Omental fat pad (tissue), 4 donors: ENCODE results near the gene CHST14. TPM values are rescaled to one million over a fixed set of nuclear protein-coding genes. Genes with fewer than 3 reads are reported as not detected.

Experiments
- ATAC-seq: fragments of 150-250 bp; one replicate; pipeline ENCODE4 v1.9.1; 2016; ENCODE audit warnings: mild to moderate bottlenecking, moderate library complexity; ENCODE audit not compliant: low FRiP score
- DNase-seq: peaks from one replicate; pipeline ENCODE4 v3.0.0-alpha.2; 2019; ENCODE audit warnings: low spot score
- CTCF ChIP-seq, 3 donors: fragments of 450-650 bp; IDR thresholded peaks; one replicate each; pipeline ENCODE4 v1.5.1; 2016 to 2017; ENCODE audit warnings: antibody characterized with exemption in 3 of 3, mild to moderate bottlenecking in 3 of 3, moderate library complexity in 2 of 3
- total RNA-seq, 4 donors: library from RNA; depleted of rRNA; stranded (reverse); fragments of >200 nt; gene quantifications; one replicate each; pipeline ENCODE4 v1.1.0, GENCODE V29; 2016

Gene CHST14
- total RNA-seq, 4 donors from 2014 or later, result 6.6 to 17.8 (median 10.1) TPM

- no peak for TF ChIP-seq CTCF (IDR thresholded peaks at IDR 0.05)
- DNase-seq, result no peak
- no peak for ATAC-seq
These were observed 28.9 kb upstream of the CHST14 start for GRCh38 chr15:40441565-40442531.

GRCh38 chr15:40443255-40443654 lies 27.5 kb upstream of the CHST14 start:
- no peak for DNase-seq
- ATAC-seq, result no peak
- TF ChIP-seq CTCF (IDR thresholded peaks at IDR 0.05), result no peak

- no peak for ATAC-seq
These were observed 26.9 kb upstream of the CHST14 start for GRCh38 chr15:40443846-40444245.

GRCh38 chr15:40444736-40445135 lies 26.0 kb upstream of the CHST14 start:
- TF ChIP-seq CTCF (IDR thresholded peaks at IDR 0.05), result no peak
- DNase-seq (no peak), ATAC-seq (no peak)

More at GRCh38 chr15:40443846-40444245, 26.9 kb upstream of the CHST14 start:
- no peak for DNase-seq
- TF ChIP-seq CTCF (IDR thresholded peaks at IDR 0.05), result no peak

- ATAC-seq, result no peak
- no peak for DNase-seq
- no peak for TF ChIP-seq CTCF (IDR thresholded peaks at IDR 0.05)
These were observed 25.3 kb upstream of the CHST14 start for GRCh38 chr15:40445421-40445922.

- ATAC-seq (no peak), DNase-seq (no peak)
- no peak for TF ChIP-seq CTCF (IDR thresholded peaks at IDR 0.05)
These were observed 24.6 kb upstream of the CHST14 start for GRCh38 chr15:40446144-40446543.

- no peak for DNase-seq
- no peak for ATAC-seq
- no peak for TF ChIP-seq CTCF (IDR thresholded peaks at IDR 0.05)
These were observed 22.4 kb upstream of the CHST14 start for GRCh38 chr15:40448354-40448753.
